IPS-18a (cell line): ENCODE measurements around the gene SMARCA4.

Experiments
- H3K27ac ChIP-seq: one replicate; pipeline ENCODE4 v1.5.1; 2013; ENCODE audit warnings: low read length
- H3K27me3 ChIP-seq: one replicate; pipeline ENCODE4 v1.6.1; 2013; ENCODE audit warnings: mild to moderate bottlenecking, low read length; ENCODE audit not compliant: control insufficient read depth, insufficient read depth
- H3K36me3 ChIP-seq: one replicate; pipeline ENCODE4 v1.6.1; 2013; ENCODE audit warnings: low read depth, low read length; ENCODE audit not compliant: control insufficient read depth
- H3K4me1 ChIP-seq: one replicate; pipeline ENCODE4 v1.6.1; 2013; ENCODE audit warnings: low read depth, low read length; ENCODE audit not compliant: control insufficient read depth
- H3K4me3 ChIP-seq: one replicate; pipeline ENCODE4 v1.5.1; 2013; ENCODE audit warnings: low read length
- H3K9ac ChIP-seq: one replicate; pipeline ENCODE4 v1.6.1; 2013; ENCODE audit warnings: mild to moderate bottlenecking, low read length, moderate library complexity
- H3K9me3 ChIP-seq: one replicate; pipeline ENCODE4 v1.6.1; 2013; ENCODE audit warnings: low read depth, low read length; ENCODE audit not compliant: control insufficient read depth

The SMARCA4 gene

DNA sequence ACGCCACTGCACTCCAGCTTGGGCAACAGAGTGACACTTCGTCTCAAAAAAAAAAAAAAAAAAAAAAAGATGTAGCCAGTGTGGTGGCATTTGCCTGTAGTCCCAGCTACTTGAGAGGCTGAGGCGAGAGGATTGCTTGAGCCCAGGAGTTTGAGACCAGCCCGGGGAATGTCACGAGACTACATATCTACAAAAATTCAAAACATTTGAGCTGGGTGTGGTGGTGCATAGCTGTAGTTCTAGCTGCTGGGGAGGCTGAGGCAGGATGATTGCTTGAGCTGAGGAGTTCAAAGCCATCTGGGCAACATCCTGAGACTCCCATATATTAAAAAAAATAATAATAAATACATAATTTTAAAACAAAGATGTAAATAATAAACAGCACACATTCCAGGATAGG is 46.6 kb downstream of the SMARCA4 start:
- no peak overlapping the region for H3K27ac ChIP-seq
- H3K4me3 ChIP-seq, result no peak overlapping the region
- no peaks in the 10 kb centered on the region for H3K27me3 ChIP-seq
- H3K9ac ChIP-seq, result no peak overlapping the region
- no peaks in the 10 kb centered on the region for H3K4me1 ChIP-seq
- H3K36me3 ChIP-seq, result peaks cover 69% of the 10 kb centered on the region
- H3K9me3 ChIP-seq, result no peaks in the 10 kb centered on the region

DNA sequence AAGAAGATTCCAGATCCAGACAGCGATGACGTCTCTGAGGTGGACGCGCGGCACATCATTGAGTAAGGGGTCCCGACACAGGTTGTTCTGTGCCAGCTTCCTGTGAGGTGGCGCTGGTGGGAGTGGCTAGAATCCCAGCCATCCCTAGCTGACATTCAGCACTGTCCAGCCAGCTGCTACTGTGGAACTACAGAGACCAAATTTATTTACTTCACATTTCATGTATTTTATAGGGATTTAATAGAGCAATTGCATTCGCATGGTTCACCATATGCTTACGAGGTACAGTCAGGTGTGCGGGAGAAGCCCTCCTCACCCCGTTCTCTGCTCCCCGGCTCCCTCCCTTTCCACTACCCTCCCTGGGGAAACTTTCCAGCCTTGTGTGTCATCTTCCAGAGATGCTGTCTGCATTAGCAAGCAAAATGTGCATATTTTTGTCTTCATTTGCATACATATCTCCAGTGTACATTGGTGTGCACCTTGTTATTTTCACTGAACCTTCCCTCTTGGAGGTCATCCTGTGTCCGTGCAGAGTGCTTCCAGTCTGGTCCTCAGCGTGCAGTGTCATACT is 47.2 kb downstream of the SMARCA4 start:
- Histone ChIP-seq H3K9ac (no peak overlapping the region), H3K9me3 (no peaks in the 10 kb centered on the region), H3K27ac (no peak overlapping the region), H3K4me1 (no peaks in the 10 kb centered on the region), H3K36me3 (peaks cover 72% of the 10 kb centered on the region), H3K4me3 (no peak overlapping the region), H3K27me3 (no peaks in the 10 kb centered on the region)

DNA sequence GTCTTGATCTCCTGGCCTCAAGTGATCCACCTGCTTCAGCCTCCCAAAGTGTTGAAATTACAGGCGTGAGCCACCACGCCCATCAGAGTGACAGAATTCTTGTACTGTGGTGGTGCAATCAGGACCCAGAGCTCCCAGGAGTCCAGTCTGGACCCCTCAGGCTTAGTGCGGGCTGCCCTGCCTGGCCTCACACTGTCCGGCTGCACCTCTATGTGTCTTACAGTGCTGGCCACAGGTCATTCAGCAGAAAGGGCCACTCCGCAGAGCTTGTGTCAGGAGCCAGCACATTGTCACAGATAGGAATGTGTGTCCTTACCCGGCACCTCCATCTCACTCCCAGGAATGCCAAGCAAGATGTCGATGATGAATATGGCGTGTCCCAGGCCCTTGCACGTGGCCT is 49.2 kb downstream of the SMARCA4 start:
- H3K9ac ChIP-seq, result no peak overlapping the region
- no peak overlapping the region for H3K27ac ChIP-seq
- no peaks in the 10 kb centered on the region for H3K27me3 ChIP-seq
- peaks cover 70% of the 10 kb centered on the region for H3K36me3 ChIP-seq
- H3K9me3 ChIP-seq, result no peaks in the 10 kb centered on the region
- no peaks in the 10 kb centered on the region for H3K4me1 ChIP-seq
- H3K4me3 ChIP-seq, result no peak overlapping the region

DNA sequence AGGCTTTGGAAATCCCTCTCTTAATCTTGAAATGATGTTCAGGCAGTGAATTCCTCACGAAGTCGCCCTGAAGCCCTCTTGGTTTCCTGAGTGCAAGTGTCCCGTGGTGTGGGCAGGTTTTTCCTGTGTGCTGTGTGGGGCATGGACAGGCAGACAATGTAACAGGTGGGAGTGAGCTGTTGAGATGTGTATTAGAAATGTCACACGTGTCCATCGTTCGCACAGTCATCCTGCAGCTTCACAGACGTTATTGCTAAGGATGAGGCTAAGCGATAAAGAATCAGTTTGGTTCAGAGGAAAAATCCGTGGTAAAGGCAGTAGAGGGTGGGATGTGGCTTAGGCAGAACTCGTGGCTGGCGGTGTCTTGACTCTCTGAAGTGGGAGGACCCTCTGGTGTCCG is 51.7 kb downstream of the SMARCA4 start:
- peaks cover 88% of the 10 kb centered on the region for H3K36me3 ChIP-seq
- H3K27me3 ChIP-seq, result no peaks in the 10 kb centered on the region
- no peak overlapping the region for H3K27ac ChIP-seq
- H3K9ac ChIP-seq, result no peak overlapping the region
- H3K9me3 ChIP-seq, result no peaks in the 10 kb centered on the region
- no peak overlapping the region for H3K4me3 ChIP-seq
- H3K4me1 ChIP-seq, result no peaks in the 10 kb centered on the region

DNA sequence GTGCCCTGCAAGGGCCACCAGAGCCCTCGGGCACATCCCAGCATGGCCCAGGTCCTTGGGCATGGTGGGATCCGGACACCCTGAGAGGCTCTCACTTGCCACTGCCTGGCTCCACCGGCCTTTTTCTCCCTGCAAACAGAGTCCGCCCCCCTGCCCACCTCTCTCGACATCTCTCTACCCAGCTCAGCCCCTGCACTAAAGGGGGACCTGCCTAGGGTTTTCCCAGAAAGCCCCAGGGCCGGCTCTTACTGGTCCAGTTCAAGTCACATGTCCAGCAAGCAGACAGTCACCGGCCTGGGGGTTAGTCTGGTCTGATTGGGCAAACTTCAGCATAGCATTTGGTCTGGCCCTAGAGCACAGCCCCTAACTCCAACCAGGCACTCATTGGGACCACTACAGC is 52.9 kb downstream of the SMARCA4 start:
- Histone ChIP-seq H3K4me1 (no peaks in the 10 kb centered on the region), H3K36me3 (peaks cover 90% of the 10 kb centered on the region), H3K27ac (no peak overlapping the region)

DNA sequence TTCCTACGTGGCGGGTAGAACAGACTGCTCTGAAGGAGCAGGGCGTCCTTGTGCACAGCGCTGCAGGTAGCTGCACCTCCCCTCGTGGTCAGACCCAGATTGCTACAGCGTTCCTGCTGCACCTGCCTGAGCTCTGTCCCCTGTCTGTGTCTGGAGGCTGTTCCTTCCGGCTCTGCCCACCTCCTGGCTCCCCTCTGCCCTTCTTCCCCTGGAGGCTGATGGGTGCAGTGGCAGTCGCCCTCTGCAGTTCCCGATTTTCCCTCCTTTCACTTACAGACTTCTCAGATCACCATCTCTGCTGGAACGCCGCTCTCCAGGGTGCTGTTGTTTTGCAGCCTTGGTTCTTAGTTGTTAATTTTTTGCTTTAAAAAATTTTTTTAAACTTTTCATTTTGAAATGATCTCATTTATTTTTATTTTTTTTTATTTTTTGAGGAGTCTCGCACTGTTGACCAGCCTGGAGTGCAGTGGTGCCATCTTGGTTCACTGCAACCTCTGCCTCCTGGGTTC is 53.6 kb downstream of the SMARCA4 start:
- H3K27ac ChIP-seq, result no peak overlapping the region
- H3K36me3 ChIP-seq, result peaks cover 92% of the 10 kb centered on the region
- H3K27me3 ChIP-seq, result no peaks in the 10 kb centered on the region
- no peaks in the 10 kb centered on the region for H3K4me1 ChIP-seq
- H3K9ac ChIP-seq, result no peak overlapping the region
- no peaks in the 10 kb centered on the region for H3K9me3 ChIP-seq
- no peak overlapping the region for H3K4me3 ChIP-seq

More for the DNA sequence above, 52.9 kb downstream of the SMARCA4 start:
- Histone ChIP-seq H3K4me3 (no peak overlapping the region), H3K27me3 (no peaks in the 10 kb centered on the region), H3K9ac (no peak overlapping the region), H3K9me3 (no peaks in the 10 kb centered on the region)

DNA sequence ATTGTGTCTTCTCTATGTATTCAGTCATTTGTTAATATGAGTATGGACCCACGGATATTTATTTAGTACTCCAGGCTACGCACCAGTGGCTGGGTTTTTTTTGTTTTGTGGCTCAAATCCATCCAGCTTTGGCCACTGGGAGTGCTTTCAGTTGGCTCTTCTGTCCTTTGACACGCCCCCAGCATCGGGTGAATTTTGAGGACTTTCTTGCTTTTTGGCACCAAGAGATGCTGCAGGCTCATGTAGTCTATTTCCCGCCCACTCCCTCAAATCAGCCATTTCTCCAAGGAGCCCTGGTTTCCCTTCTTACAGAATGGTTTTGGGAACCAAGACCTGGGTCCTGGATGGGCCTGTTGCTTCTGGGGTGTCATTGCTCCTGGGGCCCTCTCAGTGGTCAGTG is 55.8 kb downstream of the SMARCA4 start:
- Histone ChIP-seq H3K27ac (no peak overlapping the region), H3K4me1 (no peaks in the 10 kb centered on the region), H3K36me3 (peaks cover 96% of the 10 kb centered on the region)

DNA sequence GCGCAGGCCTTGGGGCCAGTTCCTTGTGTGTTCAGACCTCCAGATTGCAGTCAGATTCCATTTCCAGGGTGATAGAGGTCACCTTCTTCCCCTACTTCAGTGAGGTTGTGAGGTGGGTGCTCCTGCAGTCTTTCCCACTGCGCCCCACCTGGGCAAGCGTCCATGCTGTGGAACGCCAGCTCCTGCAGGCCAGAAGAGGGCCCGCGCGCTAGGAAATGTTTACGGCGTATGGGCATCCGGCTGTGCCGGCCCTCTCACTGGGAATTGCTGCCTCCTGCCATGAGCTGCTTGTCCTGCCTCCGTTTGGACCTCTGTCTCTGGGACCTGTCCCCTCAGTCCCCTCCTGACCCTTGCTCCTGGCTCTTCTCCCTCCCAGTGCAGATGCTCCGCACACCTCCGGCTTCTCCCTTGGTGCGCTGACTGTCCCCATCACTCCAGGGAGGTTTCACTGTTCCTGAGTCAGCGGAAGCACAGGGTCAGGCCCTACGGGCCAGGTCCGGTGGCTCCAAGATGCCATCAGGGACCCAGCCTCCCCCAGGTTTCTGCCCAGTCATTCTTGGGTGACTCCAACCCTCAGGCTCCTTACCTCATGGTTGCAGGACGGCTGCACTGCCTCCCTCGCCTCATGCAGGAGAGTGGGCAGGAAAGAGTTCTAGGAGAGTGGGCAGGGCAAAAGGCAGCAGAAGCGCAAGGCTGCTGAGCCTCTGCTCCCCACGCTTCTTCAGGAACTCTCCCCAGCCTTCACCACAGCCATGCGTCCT is 56.6 kb downstream of the SMARCA4 start:
- Histone ChIP-seq H3K36me3 (peaks cover 96% of the 10 kb centered on the region), H3K27ac (no peak overlapping the region), H3K9me3 (no peaks in the 10 kb centered on the region), H3K27me3 (no peaks in the 10 kb centered on the region), H3K4me1 (no peaks in the 10 kb centered on the region), H3K4me3 (no peak overlapping the region), H3K9ac (no peak overlapping the region)

More for the DNA sequence above, 55.8 kb downstream of the SMARCA4 start:
- no peaks in the 10 kb centered on the region for H3K9me3 ChIP-seq
- H3K4me3 ChIP-seq, result no peak overlapping the region
- no peaks in the 10 kb centered on the region for H3K27me3 ChIP-seq
- H3K9ac ChIP-seq, result no peak overlapping the region

DNA sequence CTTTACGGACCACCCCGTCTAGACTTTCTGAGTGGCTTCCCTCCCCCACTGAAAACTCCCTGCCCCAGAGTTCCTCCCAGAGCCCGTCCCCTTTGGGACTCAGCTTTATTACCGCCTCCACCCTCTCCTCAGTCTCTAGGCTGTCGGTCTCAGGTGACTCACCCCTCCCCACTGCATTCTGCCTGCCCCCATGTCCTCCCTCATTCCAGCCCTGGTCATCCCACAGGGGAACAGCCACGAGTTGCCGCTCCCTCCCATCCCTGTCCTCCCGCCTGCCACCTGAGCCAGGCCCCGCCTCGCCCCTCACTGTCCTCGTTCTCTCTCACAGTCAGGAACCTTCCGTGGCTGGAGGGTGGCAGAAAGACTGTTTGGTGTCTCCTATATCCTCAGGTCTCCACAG is 57.3 kb downstream of the SMARCA4 start:
- no peak overlapping the region for H3K9ac ChIP-seq
- no peaks in the 10 kb centered on the region for H3K27me3 ChIP-seq
- no peak overlapping the region for H3K27ac ChIP-seq
- H3K9me3 ChIP-seq, result no peaks in the 10 kb centered on the region
- H3K4me3 ChIP-seq, result no peak overlapping the region
- H3K36me3 ChIP-seq, result peaks cover 95% of the 10 kb centered on the region
- no peaks in the 10 kb centered on the region for H3K4me1 ChIP-seq

DNA sequence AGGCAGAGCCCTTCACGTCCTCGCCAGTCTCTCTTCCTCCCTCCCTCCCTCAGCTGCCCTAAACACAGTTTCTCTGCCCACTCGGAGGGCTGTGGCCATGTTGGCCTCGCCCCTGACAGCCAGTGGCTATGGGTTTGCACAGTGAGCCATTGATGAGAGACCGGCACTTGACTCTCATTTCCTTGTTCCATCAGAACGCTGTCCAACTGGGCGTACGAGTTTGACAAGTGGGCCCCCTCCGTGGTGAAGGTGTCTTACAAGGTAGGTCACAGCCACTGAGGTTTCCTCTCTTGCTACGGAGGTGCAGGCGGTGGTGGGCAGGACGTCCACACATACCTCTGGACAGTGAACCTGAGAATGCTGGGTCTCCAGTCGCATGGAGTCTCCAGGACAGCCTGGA is 57.9 kb downstream of the SMARCA4 start:
- H3K4me1 ChIP-seq, result no peaks in the 10 kb centered on the region
- no peaks in the 10 kb centered on the region for H3K9me3 ChIP-seq
- no peak overlapping the region for H3K9ac ChIP-seq
- H3K4me3 ChIP-seq, result no peak overlapping the region
- H3K36me3 ChIP-seq, result peaks cover 95% of the 10 kb centered on the region
- no peaks in the 10 kb centered on the region for H3K27me3 ChIP-seq
- H3K27ac ChIP-seq, result no peak overlapping the region

DNA sequence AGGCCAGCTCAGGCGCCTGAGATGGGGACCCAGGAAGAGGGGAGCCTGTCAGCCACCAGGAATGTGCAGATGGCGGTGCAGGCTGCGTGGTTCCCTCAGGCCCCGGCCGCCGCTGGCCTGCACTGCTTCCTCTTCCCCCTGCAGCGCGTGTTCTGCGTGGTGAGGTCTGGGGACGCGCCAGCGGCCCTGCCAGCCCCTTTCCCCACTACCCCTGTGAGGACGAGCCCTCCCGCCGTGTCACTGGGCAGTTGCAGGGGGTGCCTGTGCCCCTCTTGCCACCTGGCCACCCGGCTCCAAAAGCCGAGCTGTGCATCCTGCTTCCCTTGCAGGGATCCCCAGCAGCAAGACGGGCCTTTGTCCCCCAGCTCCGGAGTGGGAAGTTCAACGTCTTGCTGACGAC is 58.4 kb downstream of the SMARCA4 start:
- Histone ChIP-seq H3K9me3 (no peaks in the 10 kb centered on the region), H3K4me3 (no peak overlapping the region), H3K9ac (no peak overlapping the region), H3K4me1 (no peaks in the 10 kb centered on the region), H3K27me3 (no peaks in the 10 kb centered on the region), H3K27ac (no peak overlapping the region), H3K36me3 (peaks cover 95% of the 10 kb centered on the region)

DNA sequence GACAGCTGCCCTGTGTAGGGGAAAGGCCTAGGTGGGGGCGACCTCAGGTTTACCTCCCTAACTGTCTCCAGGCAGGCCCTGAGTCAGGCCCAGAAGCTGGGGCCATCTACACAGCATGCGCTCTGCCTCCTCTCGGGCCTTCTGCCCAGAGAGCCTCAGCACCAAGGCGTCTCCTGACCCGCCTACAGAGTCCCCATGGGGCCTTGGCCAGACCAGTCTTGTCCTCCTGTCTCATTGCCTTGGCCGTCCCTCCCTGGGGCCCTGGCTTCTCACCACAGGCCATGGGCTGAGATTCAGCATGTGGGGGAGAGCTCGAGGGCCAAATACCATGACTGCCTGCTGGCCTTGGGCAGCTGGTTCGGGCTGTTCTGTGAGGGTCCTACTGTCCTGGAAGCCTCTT is 59.0 kb downstream of the SMARCA4 start:
- H3K27me3 ChIP-seq, result no peaks in the 10 kb centered on the region
- no peaks in the 10 kb centered on the region for H3K9me3 ChIP-seq
- H3K36me3 ChIP-seq, result peaks cover 97% of the 10 kb centered on the region
- no peak overlapping the region for H3K27ac ChIP-seq
- no peak overlapping the region for H3K9ac ChIP-seq
- H3K4me3 ChIP-seq, result no peak overlapping the region
- no peaks in the 10 kb centered on the region for H3K4me1 ChIP-seq
